HL-60/S4 (cell line): ENCODE data around the gene TMEM170A.
"Not testable (repeated sequence)": the region's sequence is repeated elsewhere in the genome, so short reads cannot be mapped to it uniquely, and the experiment has no call there.

ENCODE experiments used
- in situ Hi-C: fragments of 300-500 bp; cut with MboI; formaldehyde crosslinking; loops from 2 replicates; pipeline ENCODE4 v1.14.3; 2022; ENCODE audit warnings: low sequenced_read_pairs

Gene TMEM170A

GRCh38 chr16:75482434-75483205, 18.1 kb upstream of the TMEM170A start:
- in situ Hi-C loops: no loop called here

GRCh38 chr16:75481475-75481874, 17.0 kb upstream of the TMEM170A start:
- in situ Hi-C loops: no loop called here

GRCh38 chr16:75479421-75479990, 15.0 kb upstream of the TMEM170A start:
- in situ Hi-C loops: no loop called here

GRCh38 chr16:75478480-75479345, 14.2 kb upstream of the TMEM170A start:
- in situ Hi-C loops: no loop called here

- in situ Hi-C loops: no loop called here
These were observed 13.4 kb upstream of the TMEM170A start for GRCh38 chr16:75477680-75478473.

GRCh38 chr16:75476817-75477216, 12.3 kb upstream of the TMEM170A start:
- in situ Hi-C loops: no loop called here

- in situ Hi-C loops: no loop called here
These were observed 10.9 kb upstream of the TMEM170A start for GRCh38 chr16:75475420-75475847.

GRCh38 chr16:75472908-75473877, 8.7 kb upstream of the TMEM170A start:
- in situ Hi-C loops: no loop called here

GRCh38 chr16:75471723-75472633, 7.5 kb upstream of the TMEM170A start:
- in situ Hi-C loops: no loop called here

- in situ Hi-C loops: no loop called here
These were observed 2.3 kb upstream of the TMEM170A start for GRCh38 chr16:75466760-75467159.

- in situ Hi-C loops: not testable (repeated sequence)
These were observed 934 bp downstream of the TMEM170A start for GRCh38 chr16:75463389-75464121.

- in situ Hi-C loops: no loop called here
These were observed 1.7 kb downstream of the TMEM170A start for GRCh38 chr16:75462806-75463205.

GRCh38 chr16:75461575-75461974, 2.9 kb downstream of the TMEM170A start:
- in situ Hi-C loops: no loop called here

- in situ Hi-C loops: no loop called here
These were observed 4.0 kb downstream of the TMEM170A start for GRCh38 chr16:75460446-75460845.

- in situ Hi-C loops: no loop called here
These were observed 4.8 kb downstream of the TMEM170A start for GRCh38 chr16:75459691-75460090.

GRCh38 chr16:75458439-75458838, 6.0 kb downstream of the TMEM170A start:
- in situ Hi-C loops: no loop called here

- in situ Hi-C loops: no loop called here
These were observed 6.5 kb downstream of the TMEM170A start for GRCh38 chr16:75458029-75458428.

- in situ Hi-C loops: no loop called here
These were observed 6.9 kb downstream of the TMEM170A start for GRCh38 chr16:75457485-75458021.
